HCT116 (cell line): Measurements from ENCODE around the gene IQCH. TPM values are rescaled to one million over a fixed set of nuclear protein-coding genes. Genes with fewer than 3 reads are reported as not detected.

ENCODE experiments used
- ATAC-seq: fragments of 200-7000 bp; cut with Tn5 transposase; 2 replicates; pipeline ENCODE4 v1.9.1; 2020; ENCODE audit warnings: mild to moderate bottlenecking, moderate library complexity
- BruUV-seq: library from RNA; stranded (reverse); fragments of 400-500 nt; replicated peaks from 2 replicates; lab custom pipeline; 2021; lab: Mats Ljungman, UMichigan
- CTCF ChIA-PET: fragments of 300-600 bp; sonication (Branson Sonifier 250); formaldehyde crosslinking; loops from one replicate; lab custom pipeline; 2021; ENCODE audit warnings: antibody characterized with exemption; lab: Charles Lee
- POLR2A ChIA-PET: fragments of 300-600, 350-600 bp; sonication (Branson Sonifier 250); formaldehyde crosslinking; loops from one replicate; lab custom pipeline; 2021; ENCODE audit warnings: antibody characterized with exemption; lab: Charles Lee
- RAD21 ChIA-PET, 2 experiments: fragments of 300-600 bp; sonication (Branson Sonifier 250); formaldehyde crosslinking; loops; one replicate each; lab custom pipeline; 2023; ENCODE audit warnings: low total read pairs in 2 of 2; ENCODE audit not compliant: uncharacterized antibody in 2 of 2, unreplicated experiment in 2 of 2, low non-redundant PET in 1 of 2; lab: Charles Lee
- DNase-seq: peaks from one replicate; pipeline ENCODE4 v3.0.0-alpha.2; 2010; ENCODE audit warnings: low read depth, low spot score
- H2AFZ ChIP-seq: fragments of 200-600 bp; shearing (Covaris generic), sonication (generic); 2 replicates; pipeline ENCODE4 v1.6.1; 2017; ENCODE audit warnings: low read depth, mixed run types, mixed read lengths, antibody characterized with exemption, low read length; ENCODE audit not compliant: poor library complexity, severe bottlenecking
- H3K27ac ChIP-seq: 2 replicates; pipeline ENCODE4 v1.5.1; 2012; ENCODE audit warnings: low read depth, low read length
- H3K27me3 ChIP-seq: fragments of 200-600 bp; sonication (generic); 2 replicates; pipeline ENCODE4 v1.6.1; 2016; ENCODE audit warnings: mixed run types, low read length, mixed read lengths; ENCODE audit not compliant: insufficient read depth
- H3K36me3 ChIP-seq, 2 experiments: fragments of 200-500 bp in 1 of 2; fragments of 200-600 bp in 1 of 2; sonication (Bioruptor generic) in 1 of 2; sonication (generic) in 1 of 2; 2 replicates each; pipeline versions ENCODE4 v1.5.1 to v1.6.1; 2014 to 2016; ENCODE audit warnings: low read length in 2 of 2, inconsistent platforms in 1 of 2, mixed read lengths in 1 of 2, mixed run types in 1 of 2; ENCODE audit not compliant: insufficient read depth in 2 of 2, control insufficient read depth in 1 of 2
- H3K4me1 ChIP-seq, 2 experiments: fragments of 200-600 bp in 1 of 2; sonication (generic) in 1 of 2; 2 replicates each; pipeline versions ENCODE4 v1.5.1 to v1.6.1; 2012 to 2017; ENCODE audit warnings: low read length in 2 of 2, inconsistent platforms in 1 of 2, mild to moderate bottlenecking in 1 of 2, mixed read lengths in 1 of 2, mixed run types in 1 of 2, moderate library complexity in 1 of 2; ENCODE audit not compliant: insufficient read depth in 2 of 2, control insufficient read depth in 1 of 2
- H3K4me2 ChIP-seq: fragments of 200-600 bp; sonication (generic); 2 replicates; pipeline ENCODE4 v1.6.1; 2017; ENCODE audit warnings: mixed run types, low read length, mixed read lengths
- H3K4me3 ChIP-seq, 2 experiments: fragments of 200-600 bp in 1 of 2; sonication (generic) in 1 of 2; replicated peaks in 1 of 2; 2 replicates each; pipeline ENCODE4 v1.5.1; 2011 to 2016; ENCODE audit warnings: low read length in 2 of 2, control low read depth in 1 of 2, low read depth in 1 of 2, mild to moderate bottlenecking in 1 of 2, mixed read lengths in 1 of 2, mixed run types in 1 of 2
- H3K79me2 ChIP-seq: fragments of 200-600 bp; sonication (generic); 2 replicates; pipeline ENCODE4 v1.6.1; 2017; ENCODE audit warnings: mild to moderate bottlenecking, mixed run types, low read length, moderate library complexity, mixed read lengths; ENCODE audit not compliant: insufficient read depth
- H3K9ac ChIP-seq: fragments of 200-600 bp; sonication (generic); 2 replicates; pipeline ENCODE4 v1.6.1; 2016; ENCODE audit warnings: low read length, mixed read lengths
- H3K9me2 ChIP-seq: fragments of 200-600 bp; sonication (generic), shearing (Covaris generic); 2 replicates; pipeline ENCODE4 v1.6.1; 2017; ENCODE audit warnings: mixed run types, mild to moderate bottlenecking, moderate library complexity; ENCODE audit not compliant: insufficient read depth
- H3K9me3 ChIP-seq, 2 experiments: fragments of 200-500 bp in 1 of 2; fragments of 200-600 bp in 1 of 2; sonication (Bioruptor generic) in 1 of 2; sonication (generic) in 1 of 2; 2 replicates each; pipeline ENCODE4 v1.6.1; 2014 to 2017; ENCODE audit warnings: low read length in 2 of 2, mixed read lengths in 2 of 2, inconsistent platforms in 1 of 2, low read depth in 1 of 2, mild to moderate bottlenecking in 1 of 2, mixed run types in 1 of 2, moderate library complexity in 1 of 2; ENCODE audit not compliant: control insufficient read depth in 1 of 2, insufficient read depth in 1 of 2
- H4K20me1 ChIP-seq: fragments of 200-600 bp; sonication (generic), shearing (Covaris generic); 2 replicates; pipeline ENCODE4 v1.6.1; 2017; ENCODE audit warnings: mixed run types, mild to moderate bottlenecking, moderate library complexity; ENCODE audit not compliant: insufficient read depth
- CBX3 ChIP-seq: IDR thresholded peaks from 2 replicates; pipeline ENCODE4 v1.6.1; 2012; ENCODE audit warnings: low read depth
- CEBPB ChIP-seq: IDR thresholded peaks from 2 replicates; pipeline ENCODE4 v1.6.1; 2012; ENCODE audit warnings: low read depth
- EZH2 ChIP-seq: fragments of 200-600 bp; sonication (generic); IDR thresholded peaks from 2 replicates; pipeline ENCODE4 v1.6.1; 2017; ENCODE audit warnings: antibody characterized with exemption, mixed run types
- EZH2phosphoT487 ChIP-seq: fragments of 200-600 bp; IDR thresholded peaks from 2 replicates; pipeline ENCODE4 v1.6.1; 2018; ENCODE audit warnings: antibody characterized with exemption, borderline replicate concordance
- FOSL1 ChIP-seq: IDR thresholded peaks from 2 replicates; pipeline ENCODE4 v1.6.1; 2012; ENCODE audit warnings: low read depth
- JUND ChIP-seq: IDR thresholded peaks from 2 replicates; pipeline ENCODE4 v1.6.1; 2012
- POLR2AphosphoS5 ChIP-seq: IDR thresholded peaks from 2 replicates; pipeline ENCODE4 v1.6.1; 2011; ENCODE audit warnings: mild to moderate bottlenecking, low read depth, low read length, moderate library complexity
- RAD21 ChIP-seq: IDR thresholded peaks from 2 replicates; pipeline ENCODE4 v1.6.1; 2012; ENCODE audit warnings: low read depth, mild to moderate bottlenecking
- SIN3A ChIP-seq: IDR thresholded peaks from 2 replicates; pipeline ENCODE4 v1.6.1; 2012; ENCODE audit warnings: low read depth
- SP1 ChIP-seq: IDR thresholded peaks from 2 replicates; pipeline ENCODE4 v1.6.1; 2012; ENCODE audit warnings: low read depth
- SRF ChIP-seq: IDR thresholded peaks from 2 replicates; pipeline ENCODE4 v1.6.1; 2012; ENCODE audit warnings: low read depth
- TCF7L2 ChIP-seq: IDR thresholded peaks from 2 replicates; pipeline ENCODE4 v1.7.0; 2011; ENCODE audit warnings: borderline replicate concordance, inconsistent platforms; ENCODE audit not compliant: insufficient read depth, insufficient read length; ENCODE audit errors: extremely low read depth
- ZBTB33 ChIP-seq: IDR thresholded peaks from 2 replicates; pipeline ENCODE4 v1.6.1; 2011; ENCODE audit warnings: mild to moderate bottlenecking, low read length, moderate library complexity; ENCODE audit not compliant: insufficient replicate concordance; ENCODE audit errors: extremely low read depth
- ZFX ChIP-seq: fragments of 450-650 bp; IDR thresholded peaks from 2 replicates; pipeline ENCODE4 v1.6.1; 2017
- intact Hi-C: fragments of 100-400 bp; cut with micrococcal nuclease; formaldehyde crosslinking; loops from 2 replicates; pipeline ENCODE4 v1.10.0; 2022
- total RNA-seq: library from RNA; stranded (reverse); gene quantifications from one replicate; pipeline ENCODE4 v1.2.1, GENCODE V29; 2021; ENCODE audit not compliant: unreplicated experiment
- TF ChIP-seq, protein P1 (sequence below): IDR thresholded peaks from 2 replicates; pipeline ENCODE4 v1.6.1; 2012; ENCODE audit warnings: low read depth
- TF ChIP-seq, protein P2 (sequence below), 3 experiments: fragments of 200-600 bp in 1 of 3; sonication (generic) in 1 of 3; IDR thresholded peaks in 2 of 3; conservative IDR thresholded peaks in 1 of 3; 2 replicates each; pipeline ENCODE4 v1.5.1; 2012 to 2017; ENCODE audit warnings: low read depth in 2 of 3, low read length in 2 of 3, antibody characterized with exemption in 1 of 3, borderline replicate concordance in 1 of 3, control low read depth in 1 of 3, mild to moderate bottlenecking in 1 of 3, mixed read lengths in 1 of 3, mixed run types in 1 of 3, moderate library complexity in 1 of 3; ENCODE audit not compliant: insufficient read depth in 1 of 3

Gene IQCH
- total RNA-seq, 1 experiment from 2014 or later: 4.6 TPM

DNA sequence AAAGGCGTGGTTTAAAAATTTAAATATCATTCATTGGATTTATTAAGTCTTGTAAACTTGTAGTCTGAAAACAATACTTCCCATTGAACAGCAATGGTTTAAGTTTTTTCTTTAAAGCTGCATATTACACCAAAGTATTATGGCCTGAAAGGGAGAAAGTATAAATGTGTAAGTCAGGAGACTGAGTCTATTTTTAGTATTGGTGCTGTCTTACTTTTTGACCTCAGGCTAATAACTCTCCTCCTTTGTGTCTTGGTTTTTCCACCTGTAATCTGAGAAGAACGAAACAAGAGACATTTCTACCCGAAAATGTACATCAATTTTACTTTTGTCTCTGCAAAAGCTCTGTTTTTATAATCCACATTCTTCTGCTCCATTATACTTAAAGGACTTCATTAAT is 273.9 kb downstream of the IQCH start (continued):
- TF ChIP-seq ZBTB33 (no peak), FOSL1 (no peak)
- TF ChIP-seq, all 23 proteins: peak for 0

DNA sequence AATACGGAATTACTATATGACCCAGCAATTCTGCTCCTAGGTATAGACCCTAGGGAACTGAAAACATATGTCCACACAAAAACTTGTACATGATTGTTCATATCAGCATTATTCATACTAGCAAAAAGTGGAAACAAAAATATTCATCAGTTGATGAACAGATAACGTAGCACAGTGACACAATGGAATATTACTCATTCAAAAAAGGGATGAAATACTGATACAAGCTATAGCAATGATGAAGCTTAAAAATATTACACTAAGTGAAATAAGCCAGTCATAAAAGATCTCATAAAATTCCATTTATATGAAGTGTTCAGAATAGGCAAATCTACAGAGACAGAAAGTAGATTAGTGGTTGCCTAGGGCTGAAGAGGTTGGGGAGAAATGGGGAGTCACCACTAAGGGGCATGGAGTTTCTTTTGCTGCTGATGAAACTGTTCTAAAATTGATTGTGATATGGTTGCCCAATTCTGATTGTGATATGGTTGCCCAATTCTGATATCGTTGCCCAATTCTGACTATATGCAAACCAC is 276.9 kb downstream of the IQCH start:
- H3K4me2 ChIP-seq: no peak overlapping the region
- TF ChIP-seq SP1 (no peak), EZH2phosphoT487 (no peak), ZBTB33 (no peak), POLR2AphosphoS5 (no peak), SIN3A (no peak), JUND (no peak), TCF7L2 (no peak), RAD21 (no peak), CBX3 (no peak), ZFX (no peak), EZH2 (no peak), CEBPB (no peak), SRF (no peak)
- TF ChIP-seq, protein P1, sequence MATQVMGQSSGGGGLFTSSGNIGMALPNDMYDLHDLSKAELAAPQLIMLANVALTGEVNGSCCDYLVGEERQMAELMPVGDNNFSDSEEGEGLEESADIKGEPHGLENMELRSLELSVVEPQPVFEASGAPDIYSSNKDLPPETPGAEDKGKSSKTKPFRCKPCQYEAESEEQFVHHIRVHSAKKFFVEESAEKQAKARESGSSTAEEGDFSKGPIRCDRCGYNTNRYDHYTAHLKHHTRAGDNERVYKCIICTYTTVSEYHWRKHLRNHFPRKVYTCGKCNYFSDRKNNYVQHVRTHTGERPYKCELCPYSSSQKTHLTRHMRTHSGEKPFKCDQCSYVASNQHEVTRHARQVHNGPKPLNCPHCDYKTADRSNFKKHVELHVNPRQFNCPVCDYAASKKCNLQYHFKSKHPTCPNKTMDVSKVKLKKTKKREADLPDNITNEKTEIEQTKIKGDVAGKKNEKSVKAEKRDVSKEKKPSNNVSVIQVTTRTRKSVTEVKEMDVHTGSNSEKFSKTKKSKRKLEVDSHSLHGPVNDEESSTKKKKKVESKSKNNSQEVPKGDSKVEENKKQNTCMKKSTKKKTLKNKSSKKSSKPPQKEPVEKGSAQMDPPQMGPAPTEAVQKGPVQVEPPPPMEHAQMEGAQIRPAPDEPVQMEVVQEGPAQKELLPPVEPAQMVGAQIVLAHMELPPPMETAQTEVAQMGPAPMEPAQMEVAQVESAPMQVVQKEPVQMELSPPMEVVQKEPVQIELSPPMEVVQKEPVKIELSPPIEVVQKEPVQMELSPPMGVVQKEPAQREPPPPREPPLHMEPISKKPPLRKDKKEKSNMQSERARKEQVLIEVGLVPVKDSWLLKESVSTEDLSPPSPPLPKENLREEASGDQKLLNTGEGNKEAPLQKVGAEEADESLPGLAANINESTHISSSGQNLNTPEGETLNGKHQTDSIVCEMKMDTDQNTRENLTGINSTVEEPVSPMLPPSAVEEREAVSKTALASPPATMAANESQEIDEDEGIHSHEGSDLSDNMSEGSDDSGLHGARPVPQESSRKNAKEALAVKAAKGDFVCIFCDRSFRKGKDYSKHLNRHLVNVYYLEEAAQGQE: no peak
- TF ChIP-seq, protein P2, sequence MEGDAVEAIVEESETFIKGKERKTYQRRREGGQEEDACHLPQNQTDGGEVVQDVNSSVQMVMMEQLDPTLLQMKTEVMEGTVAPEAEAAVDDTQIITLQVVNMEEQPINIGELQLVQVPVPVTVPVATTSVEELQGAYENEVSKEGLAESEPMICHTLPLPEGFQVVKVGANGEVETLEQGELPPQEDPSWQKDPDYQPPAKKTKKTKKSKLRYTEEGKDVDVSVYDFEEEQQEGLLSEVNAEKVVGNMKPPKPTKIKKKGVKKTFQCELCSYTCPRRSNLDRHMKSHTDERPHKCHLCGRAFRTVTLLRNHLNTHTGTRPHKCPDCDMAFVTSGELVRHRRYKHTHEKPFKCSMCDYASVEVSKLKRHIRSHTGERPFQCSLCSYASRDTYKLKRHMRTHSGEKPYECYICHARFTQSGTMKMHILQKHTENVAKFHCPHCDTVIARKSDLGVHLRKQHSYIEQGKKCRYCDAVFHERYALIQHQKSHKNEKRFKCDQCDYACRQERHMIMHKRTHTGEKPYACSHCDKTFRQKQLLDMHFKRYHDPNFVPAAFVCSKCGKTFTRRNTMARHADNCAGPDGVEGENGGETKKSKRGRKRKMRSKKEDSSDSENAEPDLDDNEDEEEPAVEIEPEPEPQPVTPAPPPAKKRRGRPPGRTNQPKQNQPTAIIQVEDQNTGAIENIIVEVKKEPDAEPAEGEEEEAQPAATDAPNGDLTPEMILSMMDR (IDR thresholded peaks at IDR 0.05 in 2 of 3, conservative IDR thresholded peaks at IDR 0.05 in 1 of 3; ENCODE audit: borderline replicate concordance in 1 of 3, insufficient read depth in 1 of 3, low read depth in 2 of 3, low read length in 2 of 3): no peak

More for the DNA sequence above, 276.9 kb downstream of the IQCH start:
- Histone ChIP-seq H3K79me2 (no peaks in the 10 kb centered on the region), H3K4me3 (no peak overlapping the region), H4K20me1 (no peaks in the 10 kb centered on the region), H3K36me3 (no peaks in the 10 kb centered on the region), H3K27ac (no peak overlapping the region), H3K9ac (no peak overlapping the region), H3K9me3 (no peaks in the 10 kb centered on the region), H3K27me3 (no peaks in the 10 kb centered on the region), H2AFZ (no peak overlapping the region), H3K4me1 (no peaks in the 10 kb centered on the region), H3K9me2 (no peaks in the 10 kb centered on the region)
- intact Hi-C loops: no loop called here
- POLR2A ChIA-PET: no interaction called here
- DNase-seq (no peak), ATAC-seq (no peak)
- no TSS peak for BruUV-seq
- RAD21 ChIA-PET: no interaction called here
- CTCF ChIA-PET: no interaction called here
